ENCODE measurements around the gene RBKS.

The RBKS gene

DNA sequence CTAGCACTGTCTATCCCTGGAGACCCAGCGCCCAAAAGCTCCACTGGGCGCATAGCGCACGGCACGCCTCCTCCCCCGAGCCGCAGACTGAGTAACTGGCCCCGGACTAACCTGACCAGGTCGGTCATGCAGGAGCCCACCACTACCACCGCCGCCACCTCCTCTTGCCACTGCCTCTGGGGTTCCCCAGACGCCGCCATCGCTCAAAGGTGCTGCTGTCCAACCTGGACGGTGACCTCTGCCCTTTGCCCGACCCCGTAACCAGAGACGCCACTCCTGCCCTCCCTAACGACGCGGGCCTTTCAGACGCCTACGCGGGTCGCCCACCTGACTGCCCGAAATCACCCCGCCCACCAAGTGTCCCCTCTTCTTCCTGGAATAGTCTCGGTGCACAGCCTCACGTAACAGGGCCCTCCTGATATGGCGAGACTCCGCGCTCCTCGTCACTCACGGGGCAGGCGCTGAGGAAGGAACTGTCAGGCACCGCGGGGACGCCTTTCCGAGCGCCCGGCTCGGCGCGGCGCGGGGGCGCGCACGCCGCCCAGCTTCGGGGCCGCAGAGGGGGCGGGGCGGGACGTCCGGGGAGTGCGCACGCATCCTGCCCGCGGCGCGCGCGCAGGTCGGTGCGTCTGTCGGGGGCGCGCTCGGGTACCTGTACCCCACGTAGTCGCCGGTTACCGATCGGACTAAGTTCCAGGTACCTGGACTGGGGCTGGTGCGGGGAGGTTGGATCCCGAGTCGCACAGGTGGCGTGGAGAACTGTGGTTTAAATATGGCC is at the start of gene RBKS, which contains the start of gene BABAM2:
Gene RBKS, minus strand, starts transcription at position 242 of the 778 bp plus-strand sequence. Its CDS starts 42 bp downstream, at position 200.
Gene BABAM2, plus strand, starts transcription at position 584 of the 778 bp plus-strand sequence. CDS start 3,828 bp downstream, outside the sequence.
- DNase-seq (ENCODE audit: low spot score): peak; percentile 84

DNA sequence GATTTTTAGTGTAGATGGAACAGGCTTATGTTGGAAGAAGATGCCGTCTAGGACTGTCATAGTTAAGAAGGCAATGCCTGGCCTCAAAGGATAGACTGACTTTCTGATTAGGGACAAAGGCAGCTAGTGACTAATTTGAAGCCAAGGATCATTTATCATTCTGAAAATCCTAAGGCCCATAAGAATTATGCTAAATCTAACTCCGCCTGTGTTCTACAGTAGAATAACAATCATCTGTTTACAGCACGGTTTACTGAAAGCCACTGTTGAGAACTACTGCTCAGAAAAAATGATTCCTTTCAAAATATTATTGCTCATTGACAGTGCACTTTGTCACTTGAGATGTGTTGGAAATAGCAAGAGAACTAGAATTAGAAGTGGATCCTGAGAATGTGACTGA is 44.8 kb upstream of the RBKS start:
- no peak for DNase-seq (ENCODE audit: low spot score)

DNA sequence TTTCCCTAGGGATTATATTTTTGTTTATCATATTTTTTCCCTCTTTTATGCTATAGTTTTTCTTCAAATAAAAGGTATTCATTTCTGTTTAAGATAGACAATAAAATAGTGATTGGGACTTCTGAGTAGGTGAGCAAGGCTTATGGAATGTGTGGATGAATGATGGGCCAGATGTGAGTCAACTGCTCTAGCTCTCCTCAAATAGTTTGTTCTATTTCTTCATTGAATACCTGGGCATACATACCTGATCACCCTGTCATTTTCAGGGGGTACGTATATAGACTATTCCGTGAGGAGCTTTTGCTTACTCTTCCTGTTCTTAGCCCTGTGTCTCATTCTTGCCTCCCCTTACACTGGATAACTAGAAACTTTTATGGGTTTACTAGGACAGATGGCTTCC is 42.2 kb upstream of the RBKS start:
- no peak for DNase-seq (ENCODE audit: low spot score)

DNA sequence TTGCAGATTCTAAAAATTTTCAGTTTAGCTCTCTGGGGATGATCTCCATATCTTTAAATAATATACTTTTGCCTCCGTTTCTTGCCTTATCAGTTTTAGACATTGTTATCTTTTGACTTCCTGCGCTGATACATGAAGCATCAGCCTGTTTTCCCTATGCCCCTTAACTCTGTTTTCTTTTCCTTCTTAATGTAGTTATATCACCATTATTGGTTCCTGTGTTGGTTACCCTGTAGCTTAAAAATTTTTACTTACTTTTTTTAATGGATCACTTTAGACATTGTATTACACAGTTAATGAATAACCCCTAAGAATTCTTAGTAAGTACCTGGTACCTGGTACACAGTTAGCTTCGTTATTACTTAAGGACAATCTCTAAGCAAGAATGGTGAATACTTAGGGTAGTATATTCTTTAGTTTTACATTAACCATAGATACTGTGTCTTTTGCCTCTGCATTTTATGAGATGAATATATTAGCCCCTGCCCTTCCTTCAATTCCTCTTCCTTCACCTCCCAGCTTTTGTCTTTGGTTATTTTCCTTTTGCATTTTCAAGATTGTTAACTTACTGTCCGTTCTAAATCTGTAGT is 41.3 kb upstream of the RBKS start:
- no peak for DNase-seq (ENCODE audit: low spot score)

DNA sequence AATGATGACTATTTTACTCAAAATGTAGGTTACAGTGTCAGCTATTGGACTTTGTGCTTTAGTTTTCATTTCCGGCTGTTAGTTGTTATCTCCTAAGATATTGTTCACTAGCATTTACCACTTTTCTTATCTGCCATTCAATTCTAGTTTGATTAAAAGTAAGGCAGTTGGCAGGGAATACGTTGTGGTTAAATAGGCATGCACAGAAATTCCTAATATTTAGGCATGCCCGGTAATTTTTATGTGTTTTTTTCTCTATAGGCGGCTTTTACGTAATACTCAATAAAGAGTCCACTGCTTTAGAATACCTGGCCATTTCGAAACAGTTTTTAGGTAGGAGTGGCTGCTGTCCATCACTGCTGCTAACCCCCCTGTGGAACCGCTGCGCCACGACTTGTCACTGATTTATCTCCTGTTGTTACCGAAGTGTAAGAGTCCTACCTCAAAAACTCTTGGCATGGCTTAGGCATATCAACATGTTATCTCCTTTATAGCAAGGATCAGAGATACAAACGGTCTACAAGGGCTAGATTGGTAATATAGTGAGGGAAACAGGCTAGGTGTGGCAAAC is 39.8 kb upstream of the RBKS start:
- no peak for DNase-seq (ENCODE audit: low spot score)

DNA sequence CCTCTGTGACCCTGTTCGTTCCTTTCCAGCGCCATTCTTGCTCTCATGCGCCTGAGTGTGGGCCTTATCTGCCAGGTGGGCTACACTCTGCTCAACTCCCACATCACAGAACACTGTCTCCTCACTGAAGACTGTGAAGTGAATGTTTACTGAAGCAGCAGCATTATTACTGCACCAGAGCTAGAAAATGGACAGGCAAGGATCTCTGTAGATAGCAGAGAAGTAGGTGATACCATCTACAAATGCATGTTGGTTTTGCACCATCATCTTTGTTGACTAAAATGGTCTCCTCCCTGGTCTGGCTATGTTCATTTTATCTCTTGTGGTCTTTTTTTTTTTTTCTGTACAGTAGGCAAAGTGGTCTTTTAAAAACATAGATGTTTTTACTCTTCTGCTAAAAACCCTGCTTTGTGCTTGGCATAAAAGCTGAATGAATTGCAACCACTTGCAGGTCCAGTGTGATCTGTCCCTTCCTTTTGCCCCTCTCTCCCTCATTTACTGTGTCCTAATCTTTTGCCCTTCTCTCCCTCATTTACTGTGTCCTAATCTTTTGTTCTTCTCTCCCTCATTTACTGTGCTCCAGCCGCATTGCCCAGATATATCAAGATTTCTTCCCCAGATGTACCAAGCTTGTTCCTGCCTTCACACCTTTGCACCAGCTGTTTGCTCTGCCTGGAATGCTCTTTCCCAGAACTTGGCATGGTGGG is 35.7 kb upstream of the RBKS start:
- no peak for DNase-seq (ENCODE audit: low spot score)

DNA sequence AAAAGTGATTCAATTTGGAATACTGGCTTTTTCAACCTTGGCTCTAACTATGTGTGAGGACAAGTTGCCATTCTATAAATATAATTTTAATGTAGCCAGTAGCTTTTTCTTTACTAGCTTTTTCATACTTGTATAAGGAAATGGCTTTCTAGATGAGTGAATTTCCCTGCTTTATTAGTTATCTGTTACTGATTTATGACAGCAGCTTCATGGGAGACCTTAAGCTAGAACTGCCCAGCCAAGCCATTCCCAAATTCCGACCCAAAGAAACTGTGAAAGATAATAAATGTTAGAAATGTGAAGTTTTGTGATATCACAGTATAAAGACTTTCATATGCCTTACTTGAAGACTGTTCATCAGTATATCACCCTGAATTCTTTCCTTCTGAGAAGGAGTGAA is 32.7 kb upstream of the RBKS start:
- DNase-seq (ENCODE audit: low spot score): no peak

DNA sequence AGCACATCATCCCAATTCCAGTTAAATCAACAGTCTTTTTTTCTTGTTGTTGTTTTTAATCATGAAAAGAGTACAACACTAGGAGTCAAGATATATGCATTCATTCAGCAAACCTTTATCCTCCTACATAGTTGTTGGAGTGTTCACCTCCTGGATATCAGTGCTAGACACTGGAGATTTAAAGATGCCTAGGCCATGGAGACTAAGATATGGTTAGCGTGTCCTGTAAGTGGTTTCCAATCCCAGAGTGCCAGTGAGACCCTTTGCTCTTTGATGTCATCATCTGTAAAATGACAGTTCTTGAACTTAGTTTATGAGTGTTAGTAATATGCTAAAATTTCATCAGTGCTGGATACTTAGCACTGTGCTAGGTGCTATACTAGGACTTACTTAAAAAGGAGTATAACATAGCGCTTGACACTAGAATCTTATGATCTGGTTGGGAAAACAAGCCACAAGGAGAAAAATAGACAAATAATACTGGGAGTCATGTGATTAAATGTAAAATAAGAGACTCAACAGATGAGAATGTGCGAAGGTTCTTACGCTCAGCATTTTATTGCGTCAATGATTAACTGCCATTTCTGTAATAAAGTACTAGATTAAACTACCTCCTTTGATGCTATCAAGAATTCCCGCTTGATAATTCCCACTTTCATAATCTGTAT is 31.8 kb upstream of the RBKS start:
- DNase-seq (ENCODE audit: low spot score): no peak

DNA sequence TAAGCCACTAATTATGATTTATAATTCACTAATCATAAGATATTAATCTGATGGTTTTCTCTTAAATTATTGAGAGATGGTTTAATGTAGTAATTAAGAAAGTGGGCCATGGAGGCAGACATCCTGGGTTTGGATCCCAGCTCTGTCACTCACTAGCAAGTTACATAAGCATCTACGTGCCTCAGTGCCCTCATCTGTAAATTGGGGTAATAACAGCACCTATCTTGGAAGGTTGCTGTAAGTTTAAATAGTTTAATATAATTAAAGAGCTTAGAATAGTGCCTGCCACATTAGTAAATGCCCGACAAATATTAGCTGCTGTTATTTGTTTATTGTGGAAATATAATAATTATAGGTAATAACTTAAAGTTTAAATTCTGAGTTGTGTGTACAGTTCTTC is 31.2 kb upstream of the RBKS start:
- DNase-seq (ENCODE audit: low spot score): no peak

DNA sequence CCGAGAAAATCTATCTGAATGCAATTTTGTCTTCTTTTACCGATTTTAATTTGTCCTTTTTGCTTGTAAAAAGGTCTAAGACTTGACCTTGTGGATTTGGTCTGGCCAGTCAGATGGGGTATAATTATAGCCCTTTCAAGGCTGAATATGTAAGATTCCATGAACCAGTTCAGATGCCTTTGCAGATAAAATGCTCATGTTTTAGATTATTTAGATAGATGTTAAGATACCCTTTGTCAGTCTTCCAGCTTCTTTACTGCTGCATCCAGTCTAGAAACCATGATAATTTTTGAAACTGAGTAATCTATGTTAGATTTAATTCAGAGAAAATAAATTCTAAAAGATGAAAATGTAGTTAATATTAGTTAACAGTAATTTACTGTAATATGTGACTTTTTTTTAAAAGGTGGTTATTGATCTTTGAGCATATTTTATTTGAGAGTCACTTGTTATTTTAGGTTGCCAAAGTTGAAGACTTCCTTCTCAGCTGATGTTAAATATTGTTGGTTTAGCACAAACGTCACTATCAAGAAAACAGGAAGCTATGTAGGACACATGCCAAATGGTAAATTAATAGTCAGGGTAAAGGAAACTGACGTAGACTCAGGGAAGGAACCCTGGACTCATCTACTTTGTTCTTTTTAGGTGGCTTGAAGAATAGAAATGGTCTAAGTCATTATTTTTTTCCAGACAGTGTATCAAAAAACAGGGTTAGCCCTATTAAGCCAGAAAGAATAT is 30.1 kb upstream of the RBKS start:
- DNase-seq (ENCODE audit: low spot score): no peak

DNA sequence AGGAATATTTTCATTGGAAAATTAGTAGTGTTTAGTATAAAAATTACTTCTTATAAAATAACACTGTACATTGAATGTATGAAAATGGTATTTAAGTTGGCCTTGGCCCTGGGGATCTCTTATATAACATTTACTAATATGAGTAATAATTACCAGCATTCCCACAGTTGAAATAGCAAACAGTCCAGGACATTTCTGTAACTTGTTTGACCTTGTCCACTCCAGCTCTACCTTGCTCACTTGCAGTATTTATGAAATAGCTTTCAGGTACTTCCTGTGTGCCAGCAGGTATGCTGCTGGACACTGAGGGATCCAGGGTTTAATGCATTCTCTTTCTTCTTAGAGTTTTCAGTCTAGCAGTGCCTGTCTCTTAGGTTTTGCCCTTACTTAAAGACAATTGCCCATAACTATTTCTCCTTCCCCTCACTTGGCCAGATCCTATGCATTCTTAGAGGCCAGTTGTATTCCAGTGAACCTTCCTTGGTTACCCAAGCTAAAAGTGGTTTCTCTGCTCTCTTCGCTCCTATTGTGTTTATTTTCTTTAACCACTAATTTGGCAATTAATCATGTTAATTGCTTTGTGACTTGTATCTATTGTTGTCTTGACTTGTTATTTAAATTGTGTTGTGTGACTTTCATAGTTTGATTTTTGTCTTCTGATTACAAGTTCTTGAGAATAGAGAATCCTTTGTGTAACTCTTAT is 26.3 kb upstream of the RBKS start:
- no peak for DNase-seq (ENCODE audit: low spot score)

DNA sequence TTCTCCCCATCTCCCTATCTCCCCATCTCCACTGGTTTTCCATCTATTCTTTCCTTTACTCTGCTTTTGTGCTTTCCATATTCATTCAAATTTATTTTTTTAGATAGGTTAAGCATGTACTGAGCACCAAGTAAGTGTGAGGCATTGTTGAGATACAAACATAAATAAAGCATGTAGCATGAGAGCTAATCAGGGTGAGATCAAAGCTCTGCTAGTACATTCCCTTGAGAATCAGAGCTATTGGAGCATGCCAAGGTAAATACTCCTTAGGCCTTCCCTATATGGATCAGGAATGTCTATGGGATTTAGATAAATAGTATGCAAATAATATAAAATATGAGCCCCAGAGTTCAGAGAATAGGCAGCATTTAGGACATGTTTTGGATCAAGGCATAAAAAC is 25.7 kb upstream of the RBKS start:
- DNase-seq (ENCODE audit: low spot score): no peak

DNA sequence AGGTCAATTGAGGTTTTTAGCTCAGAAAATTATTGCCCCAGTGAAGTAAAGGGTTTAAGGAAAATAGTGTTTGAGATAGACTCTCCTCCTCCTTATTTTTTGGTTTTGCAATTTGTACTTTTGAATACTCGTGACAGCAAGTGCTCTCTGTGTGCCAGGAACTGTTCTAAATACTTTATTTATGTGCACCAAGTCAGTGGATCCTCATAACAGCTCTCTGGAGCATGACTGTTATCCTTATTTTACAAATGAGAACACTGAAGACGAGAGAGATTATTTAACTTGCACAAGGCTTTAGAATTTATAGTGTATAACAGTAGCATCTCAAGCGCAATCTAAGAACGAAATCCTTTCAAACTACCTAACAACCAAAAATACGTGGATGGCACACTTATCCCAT is 25.0 kb upstream of the RBKS start:
- DNase-seq (ENCODE audit: low spot score): no peak

DNA sequence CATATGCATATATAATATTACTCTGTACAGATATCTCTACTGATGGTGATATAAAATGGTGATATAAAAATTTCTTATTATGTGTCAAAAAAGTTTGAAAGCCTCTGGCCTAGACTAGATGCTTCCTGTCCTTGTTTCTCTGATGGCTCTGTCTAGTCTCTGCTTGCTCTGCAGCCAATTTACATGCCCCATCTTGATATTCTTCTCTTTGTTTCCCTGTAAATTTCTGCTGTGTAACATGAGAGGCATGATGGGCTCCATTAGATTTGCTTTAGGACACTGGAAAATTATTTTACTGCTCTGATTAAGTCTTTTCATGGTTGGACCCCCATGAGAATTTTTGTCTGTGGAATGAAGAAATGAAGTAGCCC is 24.6 kb upstream of the RBKS start:
- no peak for DNase-seq (ENCODE audit: low spot score)

DNA sequence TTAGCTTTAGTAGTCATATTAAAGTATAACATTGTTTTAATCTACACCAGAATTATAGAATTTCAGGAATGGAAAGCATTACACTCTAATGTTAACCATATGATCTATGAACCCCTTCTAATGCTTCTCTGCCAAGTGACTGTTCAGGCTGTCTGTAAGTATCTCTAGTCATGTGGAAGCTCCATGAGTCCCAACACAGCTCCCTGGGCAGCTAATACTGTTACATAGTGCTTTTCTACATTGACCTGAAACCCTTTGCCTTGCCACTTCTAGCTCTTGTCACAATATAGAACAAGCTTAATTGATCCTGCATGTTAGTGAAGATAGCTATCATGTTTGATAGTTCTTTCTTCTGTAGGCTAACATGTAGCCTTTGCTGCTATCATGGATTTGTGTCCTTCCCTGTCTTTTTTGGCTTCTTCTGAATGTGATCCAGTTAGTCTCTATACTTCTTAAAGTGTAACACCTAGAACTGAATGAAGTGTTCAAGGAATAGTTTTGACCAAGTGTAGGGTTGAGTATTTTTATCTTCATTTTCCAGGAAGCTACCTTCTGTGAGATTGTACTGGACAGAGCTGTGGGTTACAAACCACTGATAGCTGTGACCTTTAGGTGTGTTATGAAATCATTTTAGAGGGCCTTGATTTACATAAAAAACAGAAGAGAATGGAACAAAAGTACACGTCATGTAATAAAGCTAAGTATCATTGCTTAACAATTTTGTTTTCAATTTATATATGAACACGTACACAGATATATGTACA is 24.0 kb upstream of the RBKS start:
- DNase-seq (ENCODE audit: low spot score): no peak

DNA sequence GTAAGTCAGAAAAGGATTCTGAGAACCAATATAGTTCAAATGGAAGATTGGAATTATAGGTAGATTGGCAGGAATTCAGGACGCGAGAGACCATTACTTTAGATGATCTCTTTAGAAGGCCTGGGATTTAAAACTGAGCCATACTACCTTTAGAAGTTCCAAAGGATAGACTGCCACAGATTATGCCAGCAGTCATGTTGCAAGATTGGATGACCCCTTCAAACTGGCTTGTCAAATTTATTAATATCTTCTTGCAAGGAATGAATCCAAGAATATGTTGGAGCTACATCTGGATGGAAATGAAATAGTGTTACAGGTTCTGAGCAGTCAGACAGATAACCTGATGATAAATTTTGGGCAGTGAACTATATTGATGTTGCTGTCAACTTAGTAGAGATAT is 22.3 kb upstream of the RBKS start:
- DNase-seq (ENCODE audit: low spot score): no peak

DNA sequence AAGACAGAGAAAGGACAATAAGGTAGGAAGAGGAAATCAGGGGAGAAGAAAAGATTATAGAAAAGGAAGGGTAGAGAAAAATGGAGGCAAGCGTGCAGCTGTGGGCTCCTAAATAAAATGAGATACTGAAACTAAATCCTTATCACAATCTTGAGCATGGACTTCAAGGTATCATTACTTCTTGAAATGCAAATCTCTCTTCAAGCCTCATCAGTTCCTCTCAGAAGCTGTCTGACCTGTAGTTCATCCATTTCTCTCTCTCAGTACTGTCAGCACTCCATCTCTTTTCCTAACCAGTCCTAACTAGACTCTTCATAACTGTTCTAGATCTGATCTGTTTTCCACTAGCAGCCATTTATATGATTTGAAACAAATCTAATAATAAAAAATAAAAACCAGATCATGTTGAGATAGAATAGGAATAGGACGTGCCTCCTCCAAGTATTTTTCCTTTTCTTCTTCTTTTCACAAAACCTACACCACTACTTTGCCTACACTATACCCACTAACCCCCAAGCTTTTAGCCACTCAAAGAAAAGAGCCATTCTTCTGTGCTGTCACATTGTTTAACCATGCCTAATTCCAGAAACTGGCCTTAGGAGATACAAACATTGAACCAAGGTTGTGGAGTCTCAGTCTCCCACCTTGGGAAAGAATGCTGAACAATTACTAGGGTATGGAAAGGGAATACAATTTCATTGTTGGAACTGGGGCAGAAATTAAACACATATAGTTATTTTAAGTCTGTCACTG is 21.4 kb upstream of the RBKS start:
- no peak for DNase-seq (ENCODE audit: low spot score)

DNA sequence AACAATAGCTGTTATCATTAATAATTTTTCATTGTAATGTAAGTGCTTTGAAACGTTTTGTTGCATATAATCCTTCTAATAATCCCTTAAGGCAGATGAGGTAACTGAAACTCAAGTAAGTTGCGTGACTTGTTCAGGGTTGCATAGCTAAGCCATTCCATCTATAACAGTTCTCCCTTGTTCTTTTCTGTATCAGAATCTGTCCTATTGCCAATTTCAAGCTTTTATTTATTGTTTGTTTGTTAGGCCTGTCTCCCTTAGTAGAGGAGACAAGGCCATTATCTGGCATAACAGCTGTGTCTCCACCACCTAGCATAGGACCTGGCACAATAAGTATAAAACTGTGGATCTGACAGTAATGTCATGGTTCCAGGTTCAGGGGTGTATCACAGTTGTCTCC is 19.7 kb upstream of the RBKS start:
- no peak for DNase-seq (ENCODE audit: low spot score)

DNA sequence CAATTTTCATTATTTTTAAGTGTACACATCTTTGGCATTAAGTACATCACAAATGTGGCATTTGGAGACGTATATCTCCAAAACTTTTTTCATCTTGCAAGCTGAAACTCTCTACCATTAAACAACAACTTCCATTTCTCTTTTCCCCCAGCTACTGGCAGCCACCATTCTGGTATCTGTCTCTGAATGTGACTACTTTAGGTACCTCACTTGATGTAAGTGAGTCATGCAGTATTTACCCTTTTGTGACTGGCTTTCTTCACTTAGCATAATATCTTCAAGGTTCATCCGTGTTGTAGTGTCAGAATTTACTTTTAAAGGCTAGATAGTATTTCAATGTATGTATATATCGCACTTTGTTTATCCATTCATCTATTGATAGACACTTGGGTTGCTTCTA is 17.4 kb upstream of the RBKS start:
- no peak for DNase-seq (ENCODE audit: low spot score)

DNA sequence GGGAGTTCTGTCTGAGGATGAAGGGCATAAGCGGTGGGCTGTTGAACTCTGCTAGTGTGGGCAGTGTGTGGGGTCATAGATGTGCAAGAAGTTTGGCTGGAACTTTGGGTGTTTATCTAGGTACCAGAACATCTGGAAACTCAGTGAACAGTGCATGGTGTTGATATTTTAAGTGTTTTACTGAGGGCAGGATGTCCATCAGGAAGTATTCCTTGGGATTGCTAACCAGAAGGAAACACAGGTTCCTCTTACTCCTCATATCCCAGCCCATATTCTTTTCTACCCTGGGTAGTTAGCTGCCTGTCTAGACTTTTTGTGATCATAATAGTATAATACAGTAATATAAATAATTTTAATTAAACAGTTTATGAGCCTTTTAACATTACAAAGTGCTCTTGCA is 15.9 kb upstream of the RBKS start:
- DNase-seq (ENCODE audit: low spot score): no peak
